ENCODE results near the gene LDHD.

GRCh38 chr16:75064403-75065148, 52.0 kb downstream of the LDHD start:
- no peak for TF ChIP-seq CTCF (IDR thresholded peaks at IDR 0.05)
- no peak for TF ChIP-seq POLR2A (IDR thresholded peaks at IDR 0.05)
